Raji (cell line): ENCODE measurements around the gene FCMR.

Experiments used
- POLR2A ChIP-seq: IDR thresholded peaks from 2 replicates; pipeline ENCODE4 v1.6.1; 2011; ENCODE audit warnings: low read depth, low read length, control low read depth; ENCODE audit not compliant: insufficient read depth

The FCMR gene

DNA sequence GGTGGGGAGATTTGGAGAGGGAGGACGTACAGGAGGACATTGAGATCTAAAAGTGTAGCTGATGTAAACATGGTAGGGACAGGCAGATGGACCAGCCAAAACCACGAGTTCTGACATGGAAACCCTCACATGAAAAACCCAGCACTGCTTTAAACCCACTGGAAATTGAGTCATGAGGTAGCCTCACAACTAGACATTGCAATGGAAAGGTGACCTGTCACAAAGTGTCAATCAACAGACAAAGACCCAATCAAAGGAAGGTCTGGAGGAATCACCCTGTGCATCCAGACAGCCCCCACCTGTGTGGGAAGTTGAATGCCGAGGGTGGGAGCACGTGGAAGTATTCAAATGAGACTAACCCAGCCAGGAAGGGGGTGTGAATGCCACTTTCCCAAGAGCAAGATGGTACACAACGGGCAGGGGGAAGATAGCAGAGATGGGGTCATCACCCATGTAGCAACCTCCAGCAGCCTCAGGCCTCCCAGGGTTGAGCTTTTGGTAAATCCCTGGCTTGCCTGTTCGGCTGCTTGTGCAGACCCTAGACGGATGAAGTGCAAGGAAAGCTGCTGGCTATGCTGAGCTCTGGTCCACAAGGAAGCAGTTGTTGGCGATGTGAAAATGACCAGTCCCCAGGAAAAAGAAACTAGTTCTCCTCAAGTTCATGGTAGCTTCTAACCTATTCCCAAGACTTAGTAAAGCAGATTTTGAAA is 5.6 kb downstream of the FCMR start:
- no peak for TF ChIP-seq POLR2A

DNA sequence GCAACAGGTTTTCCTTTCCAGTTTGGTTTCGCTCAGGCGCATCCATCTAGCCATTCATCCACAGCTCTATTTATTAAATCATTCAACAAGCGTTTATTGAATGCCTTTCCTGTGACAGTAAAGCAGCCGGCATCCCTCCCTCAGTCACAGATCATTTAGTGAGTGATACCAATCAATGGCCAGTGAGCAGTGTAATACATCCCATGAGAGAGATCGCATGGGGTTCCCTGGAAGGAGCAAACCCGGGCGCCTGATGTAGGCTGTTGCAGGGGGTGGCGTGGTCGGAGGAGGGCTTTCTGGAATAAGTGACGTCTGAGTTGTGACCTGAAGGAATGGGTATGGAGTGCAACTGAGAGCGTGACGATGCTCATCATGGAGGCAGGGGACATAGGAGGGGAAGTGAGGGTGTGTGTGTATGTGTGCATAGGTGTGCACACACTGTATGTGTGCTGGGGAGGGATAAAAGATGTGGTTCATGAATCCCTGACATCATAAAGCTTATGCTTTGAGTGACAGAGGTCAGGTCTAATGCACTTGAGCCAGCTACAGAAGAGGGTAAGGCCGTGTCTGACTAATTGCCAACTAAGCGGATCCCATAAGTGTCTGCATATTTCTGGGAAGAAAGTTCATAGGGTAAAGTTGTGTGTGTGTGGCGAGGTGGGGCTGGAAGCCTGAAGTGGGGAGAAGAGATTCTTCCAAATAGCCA is 6.6 kb downstream of the FCMR start:
- TF ChIP-seq POLR2A: no peak

- TF ChIP-seq POLR2A: no peak
Measured at GRCh38 chr1:206913766-206914537, 7.8 kb downstream of the FCMR start.

GRCh38 chr1:206912445-206913095 is 9.2 kb downstream of the FCMR start:
- TF ChIP-seq POLR2A: no peak

GRCh38 chr1:206911064-206911663 is 10.6 kb downstream of the FCMR start:
- TF ChIP-seq POLR2A: no peak

GRCh38 chr1:206909883-206910318 is 11.8 kb downstream of the FCMR start:
- no peak for TF ChIP-seq POLR2A

DNA sequence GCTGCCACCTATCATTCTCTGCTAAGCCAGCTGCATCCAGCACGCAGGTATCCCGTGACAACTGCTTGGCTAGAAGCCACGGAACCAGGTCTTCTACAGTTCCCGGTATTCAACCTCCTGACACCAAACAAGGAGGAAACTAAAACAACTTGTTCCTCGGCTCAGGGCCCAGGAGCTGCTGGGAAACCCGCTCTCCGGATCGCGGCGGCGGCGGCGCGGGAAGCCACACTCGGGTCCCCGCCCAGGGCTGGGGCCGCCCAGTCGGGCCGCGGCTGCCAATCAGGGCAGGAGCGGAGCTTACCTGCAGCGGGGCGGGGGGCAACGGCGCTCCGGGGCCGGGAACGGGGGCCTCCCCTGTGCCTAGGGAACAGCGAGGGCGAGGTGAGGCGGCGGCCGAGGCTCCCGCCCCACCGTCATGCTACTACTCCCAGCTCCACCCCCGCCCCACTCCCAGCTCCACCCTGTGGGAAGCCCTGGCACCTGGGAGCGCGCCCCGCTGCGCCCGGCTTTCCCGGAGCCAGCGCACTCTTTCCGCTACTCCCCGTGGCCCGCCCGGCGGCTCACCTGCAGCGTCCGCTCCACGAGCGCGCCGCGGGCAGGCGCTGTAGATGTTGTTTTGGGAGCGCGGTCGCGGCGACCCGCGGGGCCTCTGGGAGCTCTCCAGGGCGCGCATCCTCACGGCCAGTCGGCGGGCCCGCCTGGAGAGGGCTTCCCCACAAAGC is 12.4 kb downstream of the FCMR start:
- no peak for TF ChIP-seq POLR2A

DNA sequence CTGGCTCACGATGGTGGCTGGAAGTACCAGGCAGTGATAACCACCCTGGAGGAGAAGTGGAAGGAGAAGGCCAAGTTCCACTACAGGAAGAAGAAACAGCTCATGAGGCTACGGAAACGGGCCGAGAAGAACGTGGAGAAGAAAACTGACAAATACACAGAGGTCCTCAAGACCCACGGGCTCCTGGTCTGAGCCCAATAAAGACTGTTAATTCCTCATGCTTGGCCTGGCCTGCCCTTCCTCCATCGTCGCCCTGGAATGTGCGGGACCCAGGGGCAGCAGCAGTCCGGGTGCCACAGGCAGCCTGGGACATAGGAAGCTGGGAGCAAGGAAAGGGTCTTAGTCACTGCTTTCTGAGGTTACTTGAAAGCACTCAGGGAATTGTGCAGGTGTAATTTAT is 13.7 kb downstream of the FCMR start:
- TF ChIP-seq POLR2A: no peak

- TF ChIP-seq POLR2A: no peak
Measured at GRCh38 chr1:206907304-206907991, 14.3 kb downstream of the FCMR start.

DNA sequence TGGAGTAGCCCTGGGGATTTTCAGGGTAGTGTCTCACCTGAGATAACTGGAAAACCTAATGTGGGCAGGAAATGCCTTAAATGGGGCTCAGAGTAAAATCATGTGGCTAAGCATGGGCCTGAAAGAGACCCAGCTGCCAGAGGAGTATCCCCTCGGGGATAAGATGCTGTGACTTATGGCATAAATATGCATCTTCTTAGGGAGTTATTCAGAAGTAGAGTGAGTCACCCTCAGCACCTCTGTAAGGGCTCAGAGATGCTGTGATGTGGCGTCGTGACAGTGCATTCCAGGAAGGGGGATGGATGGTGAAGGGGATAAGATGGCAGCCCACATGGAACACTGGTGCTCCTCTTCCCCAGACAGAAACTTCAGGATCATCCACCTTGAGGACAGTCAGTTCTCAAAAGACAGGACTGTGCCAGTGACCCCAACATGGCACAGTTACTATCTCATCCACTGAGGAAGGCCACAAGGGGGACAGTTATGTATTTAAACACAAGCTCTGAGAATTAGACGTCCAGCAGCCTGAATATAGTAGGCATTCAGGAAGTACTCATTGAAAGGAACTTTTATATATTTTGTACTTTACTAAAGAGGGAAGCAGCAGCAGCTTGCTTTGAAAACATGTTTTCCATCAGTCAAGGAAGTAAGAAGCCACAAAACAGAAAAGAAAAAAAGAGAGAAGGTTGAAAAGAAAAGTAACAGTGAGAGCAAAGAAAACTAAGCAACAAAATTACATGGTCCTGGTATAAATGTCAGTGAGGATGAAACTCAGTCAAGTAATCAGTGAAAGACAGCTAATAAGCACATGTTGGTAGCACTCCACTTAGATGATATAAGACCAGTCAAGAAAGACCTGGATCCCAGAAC is 16.2 kb downstream of the FCMR start:
- TF ChIP-seq POLR2A: no peak

- no peak for TF ChIP-seq POLR2A
Measured at GRCh38 chr1:206904423-206905142, 17.2 kb downstream of the FCMR start.

GRCh38 chr1:206903687-206904086 is 18.1 kb downstream of the FCMR start:
- no peak for TF ChIP-seq POLR2A
